ENCODE results near the gene GNG2. TPM values are rescaled to one million over a fixed set of nuclear protein-coding genes. Genes with fewer than 3 reads are reported as not detected.

GNG2 gene
- 8.2 and 18.2 TPM in 2 replicates for total RNA-seq

GRCh38 chr14:51860164-51860824 lies at the start of gene GNG2:
Gene GNG2, plus strand, starts transcription at chr14:51860612. Its CDS starts 90,067 bp downstream, at chr14:51950679.

GRCh38 chr14:51989293-51990234 lies 129.2 kb downstream of the GNG2 start, which contains the start of gene RTRAF:
Gene RTRAF, plus strand, starts transcription at chr14:51989546. Its CDS starts 94 bp downstream, at chr14:51989640.

Other genes starting within 250 kb of the GNG2 start
- gene FRMD6, start 208.7 kb upstream of the GNG2 start, total RNA-seq: 192 and 202 TPM in 2 replicates
- 83.3 and 105 TPM in 2 replicates for gene RTRAF, start 128.9 kb downstream of the GNG2 start, total RNA-seq
- 31.7 and 156 TPM in 2 replicates for gene NID2, start 208.4 kb downstream of the GNG2 start, total RNA-seq